ENCODE measurements around the gene FOXA2. TPM values are rescaled to one million over a fixed set of nuclear protein-coding genes. Genes with fewer than 3 reads are reported as not detected.
A peak's percentile ranks its signal among the peaks of the same experiment; 100 is the strongest.

Gene FOXA2
- total and polyA plus RNA-seq, 2 of the 13 experiments (the other 11 are each of a cell fraction or from before 2014, with no cell fraction given) = 8.8 to 12.2 TPM

DNA sequence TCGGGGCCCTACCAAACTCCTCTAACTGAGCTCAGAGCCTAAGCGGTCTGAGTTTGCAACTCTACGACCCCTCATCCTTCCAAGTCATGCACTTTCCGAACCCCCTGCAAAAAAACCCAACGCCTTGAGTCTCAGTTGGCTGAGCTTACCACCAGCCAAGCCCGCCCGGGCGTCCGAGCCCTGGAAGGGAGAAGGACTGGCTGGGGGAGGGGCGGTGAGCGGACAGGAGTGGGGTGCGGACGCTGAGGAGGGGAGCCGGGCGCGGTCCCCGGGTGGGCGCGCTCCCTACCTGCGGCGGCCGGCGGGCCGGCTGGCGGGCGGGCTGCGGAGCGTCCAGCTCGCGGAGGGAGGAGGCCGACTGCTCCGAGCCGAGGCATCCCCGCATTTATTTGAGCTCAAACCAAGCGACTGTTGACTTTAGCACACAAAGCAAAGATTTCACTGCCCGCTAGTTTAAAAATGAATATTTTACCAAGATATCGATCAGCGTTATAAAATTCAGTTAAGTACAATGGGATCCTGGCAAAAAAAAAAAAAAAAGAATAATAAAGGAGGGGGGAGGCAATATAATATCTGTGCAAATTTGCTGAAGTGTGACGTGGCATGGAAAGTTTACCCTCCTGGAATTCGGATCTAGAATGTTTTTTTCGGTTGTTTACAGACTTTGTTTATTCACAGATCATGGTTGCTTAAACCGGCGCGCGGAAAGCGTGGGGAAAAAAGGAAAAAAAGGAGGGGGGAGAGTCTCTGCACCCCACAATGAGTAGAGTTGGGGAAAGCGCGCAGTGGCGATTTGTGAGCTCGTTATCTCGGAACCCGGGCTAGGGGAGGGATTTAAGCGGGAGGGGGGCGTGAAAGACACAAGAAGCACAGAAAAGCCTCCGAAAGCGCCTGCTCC, 5.9 kb downstream of the FOXA2 start (continued):
- TF ChIP-seq, protein P1, sequence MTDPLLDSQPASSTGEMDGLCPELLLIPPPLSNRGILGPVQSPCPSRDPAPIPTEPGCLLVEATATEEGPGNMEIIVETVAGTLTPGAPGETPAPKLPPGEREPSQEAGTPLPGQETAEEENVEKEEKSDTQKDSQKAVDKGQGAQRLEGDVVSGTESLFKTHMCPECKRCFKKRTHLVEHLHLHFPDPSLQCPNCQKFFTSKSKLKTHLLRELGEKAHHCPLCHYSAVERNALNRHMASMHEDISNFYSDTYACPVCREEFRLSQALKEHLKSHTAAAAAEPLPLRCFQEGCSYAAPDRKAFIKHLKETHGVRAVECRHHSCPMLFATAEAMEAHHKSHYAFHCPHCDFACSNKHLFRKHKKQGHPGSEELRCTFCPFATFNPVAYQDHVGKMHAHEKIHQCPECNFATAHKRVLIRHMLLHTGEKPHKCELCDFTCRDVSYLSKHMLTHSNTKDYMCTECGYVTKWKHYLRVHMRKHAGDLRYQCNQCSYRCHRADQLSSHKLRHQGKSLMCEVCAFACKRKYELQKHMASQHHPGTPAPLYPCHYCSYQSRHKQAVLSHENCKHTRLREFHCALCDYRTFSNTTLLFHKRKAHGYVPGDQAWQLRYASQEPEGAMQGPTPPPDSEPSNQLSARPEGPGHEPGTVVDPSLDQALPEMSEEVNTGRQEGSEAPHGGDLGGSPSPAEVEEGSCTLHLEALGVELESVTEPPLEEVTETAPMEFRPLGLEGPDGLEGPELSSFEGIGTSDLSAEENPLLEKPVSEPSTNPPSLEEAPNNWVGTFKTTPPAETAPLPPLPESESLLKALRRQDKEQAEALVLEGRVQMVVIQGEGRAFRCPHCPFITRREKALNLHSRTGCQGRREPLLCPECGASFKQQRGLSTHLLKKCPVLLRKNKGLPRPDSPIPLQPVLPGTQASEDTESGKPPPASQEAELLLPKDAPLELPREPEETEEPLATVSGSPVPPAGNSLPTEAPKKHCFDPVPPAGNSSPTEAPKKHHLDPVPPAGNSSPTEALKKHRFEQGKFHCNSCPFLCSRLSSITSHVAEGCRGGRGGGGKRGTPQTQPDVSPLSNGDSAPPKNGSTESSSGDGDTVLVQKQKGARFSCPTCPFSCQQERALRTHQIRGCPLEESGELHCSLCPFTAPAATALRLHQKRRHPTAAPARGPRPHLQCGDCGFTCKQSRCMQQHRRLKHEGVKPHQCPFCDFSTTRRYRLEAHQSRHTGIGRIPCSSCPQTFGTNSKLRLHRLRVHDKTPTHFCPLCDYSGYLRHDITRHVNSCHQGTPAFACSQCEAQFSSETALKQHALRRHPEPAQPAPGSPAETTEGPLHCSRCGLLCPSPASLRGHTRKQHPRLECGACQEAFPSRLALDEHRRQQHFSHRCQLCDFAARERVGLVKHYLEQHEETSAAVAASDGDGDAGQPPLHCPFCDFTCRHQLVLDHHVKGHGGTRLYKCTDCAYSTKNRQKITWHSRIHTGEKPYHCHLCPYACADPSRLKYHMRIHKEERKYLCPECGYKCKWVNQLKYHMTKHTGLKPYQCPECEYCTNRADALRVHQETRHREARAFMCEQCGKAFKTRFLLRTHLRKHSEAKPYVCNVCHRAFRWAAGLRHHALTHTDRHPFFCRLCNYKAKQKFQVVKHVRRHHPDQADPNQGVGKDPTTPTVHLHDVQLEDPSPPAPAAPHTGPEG (CRISPR knock-in tag; IDR thresholded peaks at IDR 0.05) = 0 out of 2 replicates have a peak, but pooled peaks have one; percentile 65
- TF ChIP-seq ZNF121 (CRISPR knock-in tag; IDR thresholded peaks at IDR 0.05) (0 out of 2 replicates have a peak, but pooled peaks have one; percentile 6), ZFX (CRISPR knock-in tag; IDR thresholded peaks at IDR 0.05; ENCODE audit: low read depth) (peak; percentile 79), THRA (CRISPR knock-in tag; IDR thresholded peaks at IDR 0.05; ENCODE audit: borderline replicate concordance) (peak; percentile 28; the same call in 1 of the 2 replicates), ZSCAN31 (CRISPR knock-in tag; IDR thresholded peaks at IDR 0.05; ENCODE audit: low read depth) (peak; percentile 85), MED13 (CRISPR knock-in tag; IDR thresholded peaks at IDR 0.05) (peak; percentile 84), SIX1 (CRISPR knock-in tag; IDR thresholded peaks at IDR 0.05; ENCODE audit: borderline replicate concordance) (peak; percentile 38; the same call in 1 of the 2 replicates), EP300 (IDR thresholded peaks at IDR 0.05; ENCODE audit: low read depth in 2 of 2, low read length in 2 of 2) (peak in 1 of 2 experiments; percentile 63; a peak in 2 of 4 replicates), EP300 (CRISPR knock-in tag; IDR thresholded peaks at IDR 0.05; ENCODE audit: borderline replicate concordance) (no peak), ZNF232 (CRISPR knock-in tag; IDR thresholded peaks at IDR 0.05; ENCODE audit: borderline replicate concordance) (peak; percentile 64), SMAD3 (CRISPR knock-in tag; IDR thresholded peaks at IDR 0.05) (peak; percentile 21; the same call in 1 of the 2 replicates), HNF4G (IDR thresholded peaks at IDR 0.05; ENCODE audit: borderline replicate concordance, low read depth, low read length) (0 out of 2 replicates have a peak, but pooled peaks have one; percentile 9), HNF4G (CRISPR knock-in tag; IDR thresholded peaks at IDR 0.05; ENCODE audit: borderline replicate concordance, low read depth) (no peak), GFI1 (CRISPR knock-in tag; IDR thresholded peaks at IDR 0.05; ENCODE audit: borderline replicate concordance) (peak; percentile 80), ZSCAN30 (CRISPR knock-in tag; IDR thresholded peaks at IDR 0.05) (0 out of 2 replicates have a peak, but pooled peaks have one; percentile 77), STAT5B (CRISPR knock-in tag; IDR thresholded peaks at IDR 0.05) (0 out of 2 replicates have a peak, but pooled peaks have one; percentile 4), ZNF138 (CRISPR knock-in tag; IDR thresholded peaks at IDR 0.05; ENCODE audit: low read depth) (0 out of 2 replicates have a peak, but pooled peaks have one; percentile 38), EZH2 (conservative IDR thresholded peaks at IDR 0.05; ENCODE audit: low read depth, low read length) (no peak), ZFP36L1 (CRISPR knock-in tag; IDR thresholded peaks at IDR 0.05) (peak; percentile 83), BORCS8-MEF2B (CRISPR knock-in tag; IDR thresholded peaks at IDR 0.05) (peak; percentile 61), NCOA2 (CRISPR knock-in tag; IDR thresholded peaks at IDR 0.05) (peak; percentile 40; the same call in 1 of the 2 replicates), TP53 (CRISPR knock-in tag; conservative IDR thresholded peaks at IDR 0.05) (peak; percentile 15; the same call in 1 of the 2 replicates)
